Measurements from ENCODE around the gene NOS3.
A peak's percentile ranks its signal among the peaks of the same experiment; 100 is the strongest.

DNA sequence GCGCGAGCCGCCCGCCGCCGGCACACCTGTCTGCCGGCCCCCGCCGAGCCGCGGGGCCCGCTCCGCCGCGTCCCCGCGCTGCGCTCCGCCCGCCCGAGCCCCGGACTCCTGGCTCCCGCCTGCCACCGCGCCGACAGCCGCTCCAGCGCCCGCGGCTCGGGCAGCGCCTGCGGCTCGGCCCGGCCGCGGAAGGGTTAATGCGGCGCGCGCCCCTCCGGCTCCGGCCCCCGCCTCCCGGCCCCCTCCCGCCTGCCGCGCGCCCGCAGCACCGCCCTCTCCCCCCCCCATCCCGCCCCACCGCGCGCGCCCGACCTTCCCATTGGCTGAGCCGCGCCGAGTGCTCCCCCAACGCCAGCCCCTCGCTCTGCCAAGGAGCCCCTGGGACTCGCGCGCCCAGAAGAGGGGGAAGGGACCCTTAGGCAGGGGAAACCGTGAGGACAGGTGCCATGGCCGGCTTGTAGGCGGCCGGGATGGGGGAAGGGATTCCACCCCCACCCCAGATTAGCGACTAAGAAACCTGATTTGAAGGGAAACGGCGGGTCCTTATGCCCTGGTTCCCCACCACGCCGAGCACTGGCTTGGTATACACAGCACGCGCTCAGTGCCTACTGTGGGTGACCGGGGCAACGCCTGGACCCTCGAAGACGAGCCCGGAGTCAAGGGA is 12.6 kb upstream of the NOS3 start, which contains the start of gene KCNH2:
- TF ChIP-seq, protein P1, sequence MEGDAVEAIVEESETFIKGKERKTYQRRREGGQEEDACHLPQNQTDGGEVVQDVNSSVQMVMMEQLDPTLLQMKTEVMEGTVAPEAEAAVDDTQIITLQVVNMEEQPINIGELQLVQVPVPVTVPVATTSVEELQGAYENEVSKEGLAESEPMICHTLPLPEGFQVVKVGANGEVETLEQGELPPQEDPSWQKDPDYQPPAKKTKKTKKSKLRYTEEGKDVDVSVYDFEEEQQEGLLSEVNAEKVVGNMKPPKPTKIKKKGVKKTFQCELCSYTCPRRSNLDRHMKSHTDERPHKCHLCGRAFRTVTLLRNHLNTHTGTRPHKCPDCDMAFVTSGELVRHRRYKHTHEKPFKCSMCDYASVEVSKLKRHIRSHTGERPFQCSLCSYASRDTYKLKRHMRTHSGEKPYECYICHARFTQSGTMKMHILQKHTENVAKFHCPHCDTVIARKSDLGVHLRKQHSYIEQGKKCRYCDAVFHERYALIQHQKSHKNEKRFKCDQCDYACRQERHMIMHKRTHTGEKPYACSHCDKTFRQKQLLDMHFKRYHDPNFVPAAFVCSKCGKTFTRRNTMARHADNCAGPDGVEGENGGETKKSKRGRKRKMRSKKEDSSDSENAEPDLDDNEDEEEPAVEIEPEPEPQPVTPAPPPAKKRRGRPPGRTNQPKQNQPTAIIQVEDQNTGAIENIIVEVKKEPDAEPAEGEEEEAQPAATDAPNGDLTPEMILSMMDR (IDR thresholded peaks at IDR 0.05), result no peak
- TF ChIP-seq POLR2A (IDR thresholded peaks at IDR 0.05), result peak in 1 of 2 donors; percentile 41
